HepG2 (cell line): ENCODE measurements around the gene IL17RC. TPM values are rescaled to one million over a fixed set of nuclear protein-coding genes. Genes with fewer than 3 reads are reported as not detected.

Experiments used
- ATAC-seq: fragments of 200-7000 bp; cut with Tn5 transposase; 3 replicates; pipeline ENCODE4 v1.9.1; 2020; ENCODE audit warnings: mild to moderate bottlenecking, moderate library complexity
- BruUV-seq: library from RNA; stranded (reverse); fragments of 400-500 nt; replicated peaks from 2 replicates; lab custom pipeline; 2021; lab: Mats Ljungman, UMichigan
- CTCF ChIA-PET: fragments of 300-600 bp; formaldehyde crosslinking; extraction: SDS; loops from one replicate; lab custom pipeline; 2021; ENCODE audit warnings: low total read pairs, inconsistent platforms, low intra/inter-chr PET ratio; lab: Yijun Ruan, JAX
- POLR2A ChIA-PET: fragments of 350-600 bp; sonication (Branson Sonifier 250); formaldehyde crosslinking; loops from one replicate; lab custom pipeline; 2020; ENCODE audit warnings: antibody characterized with exemption, inconsistent platforms; lab: Yijun Ruan, JAX
- DNase-seq: peaks from one replicate; pipeline ENCODE4 v3.0.0-alpha.2; 2015; ENCODE audit warnings: low spot score
- FAIRE-seq: peaks from 3 replicates; lab custom pipeline; 2011; peaks lifted over from hg19 to GRCh38; lab: Jason Lieb, UNC
- H2AFZ ChIP-seq: one replicate; pipeline ENCODE4 v1.6.1; 2011; ENCODE audit warnings: low read length, inconsistent platforms
- H3K27ac ChIP-seq: fragments of 300-600 bp; 3 replicates; pipeline ENCODE4 v1.8.0; 2011; ENCODE audit warnings: mixed run types, mild to moderate bottlenecking, mixed read lengths, low read length, inconsistent platforms; ENCODE audit not compliant: insufficient read depth; ENCODE audit errors: extremely low read length
- H3K27me3 ChIP-seq, 2 experiments: fragments of 200-600 bp in 1 of 2; 2 replicates in 1 of 2; 3 replicates in 1 of 2; pipeline versions ENCODE4 v1.6.0 to v1.8.0; 2011; ENCODE audit warnings: low read length in 2 of 2, mild to moderate bottlenecking in 2 of 2, moderate library complexity in 2 of 2, inconsistent platforms in 1 of 2; ENCODE audit not compliant: insufficient read depth in 2 of 2, control insufficient read depth in 1 of 2
- H3K36me3 ChIP-seq, 2 experiments: fragments of 200-600 bp in 1 of 2; replicated peaks in 1 of 2; 2 replicates in 1 of 2; 3 replicates in 1 of 2; pipeline versions ENCODE4 v1.5.1 to v1.8.0; 2011; ENCODE audit warnings: low read length in 2 of 2, inconsistent platforms in 1 of 2; ENCODE audit not compliant: insufficient read depth in 2 of 2, control insufficient read depth in 1 of 2
- H3K4me1 ChIP-seq: 2 replicates; pipeline ENCODE4 v1.5.1; 2012; ENCODE audit warnings: low read length, inconsistent platforms; ENCODE audit not compliant: insufficient read depth
- H3K4me2 ChIP-seq: 2 replicates; pipeline ENCODE4 v1.6.0; 2011; ENCODE audit warnings: low read depth, low read length, inconsistent platforms
- H3K4me3 ChIP-seq, 3 experiments: fragments of 200-600 bp in 1 of 3; sonication (generic), shearing (Covaris generic) in 1 of 3; replicated peaks in 1 of 3; 2 replicates each; pipeline ENCODE4 v1.5.1; 2011 to 2016; ENCODE audit warnings: low read length in 3 of 3, inconsistent platforms in 2 of 3, low read depth in 2 of 3, mild to moderate bottlenecking in 2 of 3, control low read depth in 1 of 3, mixed read lengths in 1 of 3; ENCODE audit not compliant: insufficient read depth in 1 of 3
- H3K79me2 ChIP-seq: one replicate; pipeline ENCODE4 v1.6.1; 2011; ENCODE audit warnings: low read length, inconsistent platforms; ENCODE audit not compliant: insufficient read depth
- H3K9ac ChIP-seq: 2 replicates; pipeline ENCODE4 v1.6.0; 2011; ENCODE audit warnings: mild to moderate bottlenecking, low read depth, low read length, inconsistent platforms; ENCODE audit not compliant: insufficient read depth
- H3K9me3 ChIP-seq: 2 replicates; pipeline ENCODE4 v1.5.1; 2012; ENCODE audit warnings: mild to moderate bottlenecking, low read length
- H4K20me1 ChIP-seq: 2 replicates; pipeline ENCODE4 v1.6.0; 2011; ENCODE audit warnings: inconsistent platforms, mild to moderate bottlenecking, low read length, moderate library complexity; ENCODE audit not compliant: insufficient read depth
- BORCS8-MEF2B ChIP-seq: sonication (generic); formaldehyde crosslinking; IDR thresholded peaks from 2 replicates; pipeline ENCODE4 v1.8.0; 2022; ENCODE audit warnings: mild to moderate bottlenecking, missing genetic modification reagents
- RBM22 ChIP-seq: fragments of 200-400 bp; formaldehyde crosslinking; optimal IDR thresholded peaks from 2 replicates; pipeline ENCODE3; 2017; ENCODE audit warnings: mild to moderate bottlenecking, low read length, moderate library complexity
- ZNF256 ChIP-seq: sonication (generic); formaldehyde crosslinking; conservative IDR thresholded peaks from 2 replicates; pipeline ENCODE4 v1.4.0; 2020; ENCODE audit warnings: missing genetic modification reagents
- ZNF260 ChIP-seq: sonication (generic); formaldehyde crosslinking; IDR thresholded peaks from 2 replicates; pipeline ENCODE4 v1.4.0; 2020; ENCODE audit warnings: missing genetic modification reagents, low read depth, mild to moderate bottlenecking, borderline replicate concordance
- ZNF629 ChIP-seq: sonication (generic); formaldehyde crosslinking; conservative IDR thresholded peaks from 2 replicates; pipeline ENCODE4 v1.5.0; 2020; ENCODE audit warnings: missing genetic modification reagents
- WGBS: methylation state at CpG from one replicate; pipeline ENCODE4 v1.1.6; 2017; ENCODE audit warnings: low lambda C conversion rate; 5-methylcytosine and 5-hydroxymethylcytosine counted together
- in situ Hi-C: cut with HindIII; loops from 2 replicates; pipeline ENCODE4 v1.10.0; 2017; ENCODE audit warnings: low pct_unique_long_range_greater_than_20kb; ENCODE audit not compliant: extremely low pct_ligation_motif_present
- intact Hi-C: fragments of 100-400 bp; cut with micrococcal nuclease; formaldehyde crosslinking; loops from one replicate; pipeline ENCODE4 v1.10.0; 2022; ENCODE audit not compliant: unreplicated experiment
- polyA plus RNA-seq, 8 experiments: library from polyadenylated mRNA; depleted of rRNA in 3 of 8; stranded (reverse) in 7 of 8; unstranded in 1 of 8; fragments of >200 nt; fragmentation: Illumina TruSeq in 4 of 8; extraction: Trizol in 4 of 8; gene quantifications; 2 replicates each; pipeline versions ENCODE4 v1.2.1 to v1.2.3, GENCODE V29; 2011 to 2016; ENCODE audit warnings: low read depth in 4 of 8, missing spikeins in 1 of 8, mixed read lengths in 1 of 8; ENCODE audit not compliant: insufficient read depth in 1 of 8
- total RNA-seq, 5 experiments: library from RNA; depleted of rRNA; stranded (reverse); fragments of >200 nt; fragmentation: Illumina TruSeq; extraction: Trizol; gene quantifications; 2 replicates each; pipeline ENCODE4 v1.2.3, GENCODE V29; 2016; ENCODE audit warnings: low read depth in 1 of 5
- TF ChIP-seq, protein P1 (sequence below): sonication (generic); formaldehyde crosslinking; IDR thresholded peaks from 2 replicates; pipeline ENCODE4 v1.4.0; 2020; ENCODE audit warnings: missing genetic modification reagents, borderline replicate concordance
- TF ChIP-seq, protein P2 (sequence below): sonication (generic); formaldehyde crosslinking; conservative IDR thresholded peaks from 2 replicates; pipeline ENCODE4 v1.4.0; 2020; ENCODE audit warnings: mild to moderate bottlenecking, missing genetic modification reagents, moderate library complexity

IL17RC gene
- total and polyA plus RNA-seq, 2 of the 13 experiments (the other 11 are each of a cell fraction or from before 2014, with no cell fraction given): 20.7 to 24.0 TPM

DNA sequence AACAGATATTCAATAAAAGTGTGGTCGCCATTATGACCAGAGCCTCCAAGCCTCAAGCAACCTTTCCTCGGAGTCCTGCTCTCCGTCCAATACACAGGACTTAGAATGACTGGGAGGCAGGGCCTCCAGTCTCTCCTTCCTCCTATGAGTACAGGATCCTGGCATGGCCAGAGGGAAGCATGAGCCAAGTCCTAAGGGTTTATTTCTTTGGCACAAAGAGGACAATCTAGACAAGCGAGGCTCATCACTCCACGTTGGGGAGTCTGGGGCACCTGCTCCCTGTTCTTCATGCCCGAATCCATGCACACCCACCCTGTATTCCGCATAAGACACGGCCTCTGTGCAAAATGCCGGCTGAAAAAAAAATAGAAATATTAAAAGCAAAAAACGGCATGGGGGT lies 28.5 kb downstream of the IL17RC start:
- intact Hi-C loops (loop anchor here (5.0 to 10.0 kb wide), 2 partner anchors 43 to 59 kb away; partner anchors contain the start of gene IL17RE), in situ Hi-C loops (no loop called here)
- H3K27ac ChIP-seq: no peak overlapping the region
- no peaks in the 10 kb centered on the region for H3K9me3 ChIP-seq
- peaks cover 27% of the 10 kb centered on the region for H3K4me1 ChIP-seq
- H3K4me3 ChIP-seq: no peak overlapping the region; a peak in 1 of 6 replicates
- FAIRE-seq: no peak
- no peak for ATAC-seq
- H3K36me3 ChIP-seq: peaks cover 6 to 10% of the 10 kb centered on the region in 2 experiments; a peak in 4 of 5 replicates
- ChIA-PET CTCF (interaction anchor here (2.5 kb wide), 1 partner anchor 12 kb away, joined by 14 read pairs; the partner anchor contains the start of gene CRELD1), POLR2A (interaction anchor here (1.2 to 2.6 kb wide), 9 partner anchors 10 to 347 kb away, joined by 3 to 124 read pairs (median 16); partner anchors contain the start of genes CRELD1, FANCD2, GHRL and IL17RC)
- H3K27me3 ChIP-seq: no peaks in the 10 kb centered on the region
- no peak overlapping the region for H3K9ac ChIP-seq
- BruUV-seq: TSS peak; percentile 64
- DNase-seq: no peak
- H3K79me2 ChIP-seq: peaks cover 3% of the 10 kb centered on the region
- WGBS: 92% methylated on average over 10 of the region's 10 CpGs
- TF ChIP-seq ZNF260 (no peak), ZNF629 (CRISPR knock-in tag) (no peak), ZNF256 (CRISPR knock-in tag) (no peak), BORCS8-MEF2B (CRISPR knock-in tag) (no peak), RBM22 (no peak)
- TF ChIP-seq, protein P1, sequence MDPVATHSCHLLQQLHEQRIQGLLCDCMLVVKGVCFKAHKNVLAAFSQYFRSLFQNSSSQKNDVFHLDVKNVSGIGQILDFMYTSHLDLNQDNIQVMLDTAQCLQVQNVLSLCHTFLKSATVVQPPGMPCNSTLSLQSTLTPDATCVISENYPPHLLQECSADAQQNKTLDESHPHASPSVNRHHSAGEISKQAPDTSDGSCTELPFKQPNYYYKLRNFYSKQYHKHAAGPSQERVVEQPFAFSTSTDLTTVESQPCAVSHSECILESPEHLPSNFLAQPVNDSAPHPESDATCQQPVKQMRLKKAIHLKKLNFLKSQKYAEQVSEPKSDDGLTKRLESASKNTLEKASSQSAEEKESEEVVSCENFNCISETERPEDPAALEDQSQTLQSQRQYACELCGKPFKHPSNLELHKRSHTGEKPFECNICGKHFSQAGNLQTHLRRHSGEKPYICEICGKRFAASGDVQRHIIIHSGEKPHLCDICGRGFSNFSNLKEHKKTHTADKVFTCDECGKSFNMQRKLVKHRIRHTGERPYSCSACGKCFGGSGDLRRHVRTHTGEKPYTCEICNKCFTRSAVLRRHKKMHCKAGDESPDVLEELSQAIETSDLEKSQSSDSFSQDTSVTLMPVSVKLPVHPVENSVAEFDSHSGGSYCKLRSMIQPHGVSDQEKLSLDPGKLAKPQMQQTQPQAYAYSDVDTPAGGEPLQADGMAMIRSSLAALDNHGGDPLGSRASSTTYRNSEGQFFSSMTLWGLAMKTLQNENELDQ (CRISPR knock-in tag): no peak
- TF ChIP-seq, protein P2, sequence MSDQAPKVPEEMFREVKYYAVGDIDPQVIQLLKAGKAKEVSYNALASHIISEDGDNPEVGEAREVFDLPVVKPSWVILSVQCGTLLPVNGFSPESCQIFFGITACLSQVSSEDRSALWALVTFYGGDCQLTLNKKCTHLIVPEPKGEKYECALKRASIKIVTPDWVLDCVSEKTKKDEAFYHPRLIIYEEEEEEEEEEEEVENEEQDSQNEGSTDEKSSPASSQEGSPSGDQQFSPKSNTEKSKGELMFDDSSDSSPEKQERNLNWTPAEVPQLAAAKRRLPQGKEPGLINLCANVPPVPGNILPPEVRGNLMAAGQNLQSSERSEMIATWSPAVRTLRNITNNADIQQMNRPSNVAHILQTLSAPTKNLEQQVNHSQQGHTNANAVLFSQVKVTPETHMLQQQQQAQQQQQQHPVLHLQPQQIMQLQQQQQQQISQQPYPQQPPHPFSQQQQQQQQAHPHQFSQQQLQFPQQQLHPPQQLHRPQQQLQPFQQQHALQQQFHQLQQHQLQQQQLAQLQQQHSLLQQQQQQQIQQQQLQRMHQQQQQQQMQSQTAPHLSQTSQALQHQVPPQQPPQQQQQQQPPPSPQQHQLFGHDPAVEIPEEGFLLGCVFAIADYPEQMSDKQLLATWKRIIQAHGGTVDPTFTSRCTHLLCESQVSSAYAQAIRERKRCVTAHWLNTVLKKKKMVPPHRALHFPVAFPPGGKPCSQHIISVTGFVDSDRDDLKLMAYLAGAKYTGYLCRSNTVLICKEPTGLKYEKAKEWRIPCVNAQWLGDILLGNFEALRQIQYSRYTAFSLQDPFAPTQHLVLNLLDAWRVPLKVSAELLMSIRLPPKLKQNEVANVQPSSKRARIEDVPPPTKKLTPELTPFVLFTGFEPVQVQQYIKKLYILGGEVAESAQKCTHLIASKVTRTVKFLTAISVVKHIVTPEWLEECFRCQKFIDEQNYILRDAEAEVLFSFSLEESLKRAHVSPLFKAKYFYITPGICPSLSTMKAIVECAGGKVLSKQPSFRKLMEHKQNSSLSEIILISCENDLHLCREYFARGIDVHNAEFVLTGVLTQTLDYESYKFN (CRISPR knock-in tag): no peak
- no peaks in the 10 kb centered on the region for H4K20me1 ChIP-seq
- 0 out of 2 replicates have a peak overlapping the region, but pooled peaks have one; percentile 20 for H3K4me2 ChIP-seq
- H2AFZ ChIP-seq: no peak overlapping the region
